ENCODE measurements around the gene SPTLC2.

DNA sequence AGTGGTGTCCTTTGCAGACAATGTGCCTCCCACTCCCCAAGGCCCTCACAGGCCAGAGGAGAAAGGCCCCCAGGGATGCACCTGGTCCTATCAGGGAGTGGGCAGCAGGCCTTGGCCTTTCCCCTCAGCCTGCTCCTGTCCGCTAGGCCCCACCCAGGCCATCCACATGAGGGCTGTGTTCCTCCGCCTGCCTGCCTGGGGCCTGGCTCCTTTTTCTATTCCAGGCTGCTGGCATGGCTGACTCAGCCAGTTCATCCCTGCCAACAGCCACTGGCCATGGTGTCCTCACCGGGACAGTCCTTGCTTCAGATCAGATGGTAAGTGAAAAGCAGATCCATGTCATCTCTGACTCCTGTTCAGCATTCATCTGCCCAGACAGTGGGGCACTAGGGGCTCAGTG, 131.2 kb downstream of the SPTLC2 start:
- TF ChIP-seq, protein P1, sequence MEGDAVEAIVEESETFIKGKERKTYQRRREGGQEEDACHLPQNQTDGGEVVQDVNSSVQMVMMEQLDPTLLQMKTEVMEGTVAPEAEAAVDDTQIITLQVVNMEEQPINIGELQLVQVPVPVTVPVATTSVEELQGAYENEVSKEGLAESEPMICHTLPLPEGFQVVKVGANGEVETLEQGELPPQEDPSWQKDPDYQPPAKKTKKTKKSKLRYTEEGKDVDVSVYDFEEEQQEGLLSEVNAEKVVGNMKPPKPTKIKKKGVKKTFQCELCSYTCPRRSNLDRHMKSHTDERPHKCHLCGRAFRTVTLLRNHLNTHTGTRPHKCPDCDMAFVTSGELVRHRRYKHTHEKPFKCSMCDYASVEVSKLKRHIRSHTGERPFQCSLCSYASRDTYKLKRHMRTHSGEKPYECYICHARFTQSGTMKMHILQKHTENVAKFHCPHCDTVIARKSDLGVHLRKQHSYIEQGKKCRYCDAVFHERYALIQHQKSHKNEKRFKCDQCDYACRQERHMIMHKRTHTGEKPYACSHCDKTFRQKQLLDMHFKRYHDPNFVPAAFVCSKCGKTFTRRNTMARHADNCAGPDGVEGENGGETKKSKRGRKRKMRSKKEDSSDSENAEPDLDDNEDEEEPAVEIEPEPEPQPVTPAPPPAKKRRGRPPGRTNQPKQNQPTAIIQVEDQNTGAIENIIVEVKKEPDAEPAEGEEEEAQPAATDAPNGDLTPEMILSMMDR (IDR thresholded peaks at IDR 0.05): no peak
- no peak for TF ChIP-seq POLR2AphosphoS5 (IDR thresholded peaks at IDR 0.05)

Data from prostate gland (tissue), 2 donors.